ENCODE measurements around the gene B4GALT4. TPM values are rescaled to one million over a fixed set of nuclear protein-coding genes. Genes with fewer than 3 reads are reported as not detected.

The B4GALT4 gene
- total RNA-seq, 1 donor from 2014 or later, result 21.8 TPM

- no peaks in the 10 kb centered on the region for H3K9me3 Mint-ChIP-seq (ENCODE audit: unreplicated experiment)
- no peak for DNase-seq (ENCODE audit: extremely low spot score, unreplicated experiment)
- no peak for TF ChIP-seq CTCF (IDR thresholded peaks at IDR 0.05)
- H3K36me3 Mint-ChIP-seq (ENCODE audit: unreplicated experiment), result no peaks in the 10 kb centered on the region
- no peaks in the 10 kb centered on the region for H3K27me3 Mint-ChIP-seq (ENCODE audit: unreplicated experiment)
- H3K4me1 Mint-ChIP-seq (ENCODE audit: unreplicated experiment), result peaks cover 35% of the 10 kb centered on the region
- no peak overlapping the region for H3K27ac Mint-ChIP-seq (ENCODE audit: unreplicated experiment)
- H3K4me3 Mint-ChIP-seq (ENCODE audit: unreplicated experiment), result no peak overlapping the region
Measured at GRCh38 chr3:119187266-119187665, 53.4 kb downstream of the B4GALT4 start.

GRCh38 chr3:119184796-119185570 lies 55.7 kb downstream of the B4GALT4 start:
- Mint-ChIP-seq H3K4me1 (ENCODE audit: unreplicated experiment) (peaks cover 41% of the 10 kb centered on the region), H3K27ac (ENCODE audit: unreplicated experiment) (peak overlapping the region; percentile 19), H3K36me3 (ENCODE audit: unreplicated experiment) (no peaks in the 10 kb centered on the region), H3K4me3 (ENCODE audit: unreplicated experiment) (no peak overlapping the region), H3K27me3 (ENCODE audit: unreplicated experiment) (no peaks in the 10 kb centered on the region), H3K9me3 (ENCODE audit: unreplicated experiment) (no peaks in the 10 kb centered on the region)
- DNase-seq (ENCODE audit: extremely low spot score, unreplicated experiment), result no peak
- TF ChIP-seq CTCF (IDR thresholded peaks at IDR 0.05), result no peak

- Mint-ChIP-seq H3K9me3 (ENCODE audit: unreplicated experiment) (no peaks in the 10 kb centered on the region), H3K4me1 (ENCODE audit: unreplicated experiment) (peaks cover 41% of the 10 kb centered on the region), H3K27ac (ENCODE audit: unreplicated experiment) (no peak overlapping the region), H3K27me3 (ENCODE audit: unreplicated experiment) (no peaks in the 10 kb centered on the region), H3K4me3 (ENCODE audit: unreplicated experiment) (no peak overlapping the region), H3K36me3 (ENCODE audit: unreplicated experiment) (no peaks in the 10 kb centered on the region)
- no peak for DNase-seq (ENCODE audit: extremely low spot score, unreplicated experiment)
- TF ChIP-seq CTCF (IDR thresholded peaks at IDR 0.05), result no peak
Measured at GRCh38 chr3:119184111-119184510, 56.6 kb downstream of the B4GALT4 start.

GRCh38 chr3:119181765-119182164 lies 58.9 kb downstream of the B4GALT4 start:
- H3K36me3 Mint-ChIP-seq (ENCODE audit: unreplicated experiment), result no peaks in the 10 kb centered on the region
- H3K27ac Mint-ChIP-seq (ENCODE audit: unreplicated experiment), result no peak overlapping the region
- no peak overlapping the region for H3K4me3 Mint-ChIP-seq (ENCODE audit: unreplicated experiment)

More at GRCh38 chr3:119181765-119182164, 58.9 kb downstream of the B4GALT4 start:
- Mint-ChIP-seq H3K9me3 (ENCODE audit: unreplicated experiment) (no peaks in the 10 kb centered on the region), H3K4me1 (ENCODE audit: unreplicated experiment) (peaks cover 35% of the 10 kb centered on the region), H3K27me3 (ENCODE audit: unreplicated experiment) (no peaks in the 10 kb centered on the region)
- no peak for DNase-seq (ENCODE audit: extremely low spot score, unreplicated experiment)
- no peak for TF ChIP-seq CTCF (IDR thresholded peaks at IDR 0.05)
